Activated CD8-positive, alpha-beta T cell treated with anti-CD3 and anti-CD28 coated beads for 36 hours (primary cell): ENCODE results near the gene TMEM178B. TPM values are rescaled to one million over a fixed set of nuclear protein-coding genes. Genes with fewer than 3 reads are reported as not detected.

ENCODE experiments used
- ATAC-seq: fragments of 200-7000 bp; cut with Tn5 transposase; one replicate; pipeline ENCODE4 v1.10.0; 2021; ENCODE audit warnings: mild to moderate bottlenecking, moderate library complexity
- CTCF ChIA-PET: fragments of 350-600 bp; sonication (Branson Sonifier 250); formaldehyde crosslinking; loops from one replicate; lab custom pipeline; 2021; ENCODE audit warnings: antibody characterized with exemption; lab: Charles Lee
- POLR2A ChIA-PET: fragments of 350-600 bp; sonication (Branson Sonifier 250); formaldehyde crosslinking; loops from one replicate; lab custom pipeline; 2021; ENCODE audit warnings: antibody characterized with exemption; lab: Charles Lee
- DNase-seq: peaks from one replicate; pipeline ENCODE4 v3.0.0-alpha.2; 2020
- H3K27ac Mint-ChIP-seq: one replicate; pipeline ENCODE4 v1.8.0; 2021; ENCODE audit warnings: mild to moderate bottlenecking, mixed read lengths
- H3K27me3 Mint-ChIP-seq: one replicate; pipeline ENCODE4 v1.8.0; 2021; ENCODE audit warnings: mixed read lengths
- H3K36me3 Mint-ChIP-seq: one replicate; pipeline ENCODE4 v1.8.0; 2021; ENCODE audit warnings: low read depth, mixed read lengths
- H3K4me1 Mint-ChIP-seq: one replicate; pipeline ENCODE4 v1.8.0; 2021; ENCODE audit warnings: low read depth, mixed read lengths
- H3K4me3 Mint-ChIP-seq: one replicate; pipeline ENCODE4 v1.8.0; 2021; ENCODE audit warnings: mild to moderate bottlenecking, moderate library complexity, mixed read lengths
- H3K9me3 Mint-ChIP-seq: one replicate; pipeline ENCODE4 v1.8.0; 2021; ENCODE audit warnings: mixed read lengths
- intact Hi-C: fragments of 100-400 bp; cut with micrococcal nuclease; formaldehyde crosslinking; loops from one replicate; pipeline ENCODE4 v1.10.0; 2022
- total RNA-seq, 2 experiments: library from RNA; stranded (reverse); gene quantifications; one replicate each; pipeline ENCODE4 v1.2.3, GENCODE V29; 2021
- TF ChIP-seq, protein P1 (sequence below): fragments of 200-600 bp; IDR thresholded peaks from one replicate; pipeline ENCODE4 v1.8.0; 2022; ENCODE audit warnings: antibody characterized with exemption, mild to moderate bottlenecking

Gene TMEM178B
- total RNA-seq, 2 experiments from 2014 or later: 0.34 to 1.1 TPM

DNA sequence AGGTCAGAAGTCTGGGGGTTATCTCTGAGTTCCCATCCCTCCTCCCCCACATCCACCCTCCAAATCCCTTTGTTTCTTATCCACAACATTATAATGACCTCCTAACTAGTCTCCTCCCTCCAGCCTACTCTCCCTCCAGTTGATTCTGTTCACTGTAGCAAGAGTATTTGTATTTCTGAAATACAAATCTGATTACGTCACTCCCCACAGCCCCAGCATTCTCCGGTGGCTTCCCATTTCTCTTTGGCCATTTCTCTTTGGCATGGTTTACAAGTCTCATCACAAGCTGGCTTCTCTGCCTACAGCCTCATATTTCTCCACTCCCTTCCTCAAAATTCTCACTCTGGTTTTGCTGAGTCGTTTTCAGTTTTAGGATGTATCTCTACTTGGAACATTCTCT lies 34.5 kb upstream of the TMEM178B start:
- ChIA-PET POLR2A (no interaction called here), CTCF (interaction anchor here (0.6 kb wide), 2 partner anchors 56 to 466 kb away, joined by 3 read pairs; no protein-coding TSS in a partner anchor)
- Mint-ChIP-seq H3K27ac (no peak overlapping the region), H3K27me3 (peaks cover 12% of the 10 kb centered on the region), H3K36me3 (no peaks in the 10 kb centered on the region), H3K9me3 (no peaks in the 10 kb centered on the region), H3K4me3 (no peak overlapping the region), H3K4me1 (no peaks in the 10 kb centered on the region)
- intact Hi-C loops: no loop called here
- no peak for DNase-seq
- TF ChIP-seq, protein P1, sequence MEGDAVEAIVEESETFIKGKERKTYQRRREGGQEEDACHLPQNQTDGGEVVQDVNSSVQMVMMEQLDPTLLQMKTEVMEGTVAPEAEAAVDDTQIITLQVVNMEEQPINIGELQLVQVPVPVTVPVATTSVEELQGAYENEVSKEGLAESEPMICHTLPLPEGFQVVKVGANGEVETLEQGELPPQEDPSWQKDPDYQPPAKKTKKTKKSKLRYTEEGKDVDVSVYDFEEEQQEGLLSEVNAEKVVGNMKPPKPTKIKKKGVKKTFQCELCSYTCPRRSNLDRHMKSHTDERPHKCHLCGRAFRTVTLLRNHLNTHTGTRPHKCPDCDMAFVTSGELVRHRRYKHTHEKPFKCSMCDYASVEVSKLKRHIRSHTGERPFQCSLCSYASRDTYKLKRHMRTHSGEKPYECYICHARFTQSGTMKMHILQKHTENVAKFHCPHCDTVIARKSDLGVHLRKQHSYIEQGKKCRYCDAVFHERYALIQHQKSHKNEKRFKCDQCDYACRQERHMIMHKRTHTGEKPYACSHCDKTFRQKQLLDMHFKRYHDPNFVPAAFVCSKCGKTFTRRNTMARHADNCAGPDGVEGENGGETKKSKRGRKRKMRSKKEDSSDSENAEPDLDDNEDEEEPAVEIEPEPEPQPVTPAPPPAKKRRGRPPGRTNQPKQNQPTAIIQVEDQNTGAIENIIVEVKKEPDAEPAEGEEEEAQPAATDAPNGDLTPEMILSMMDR: no peak
- ATAC-seq: no peak

DNA sequence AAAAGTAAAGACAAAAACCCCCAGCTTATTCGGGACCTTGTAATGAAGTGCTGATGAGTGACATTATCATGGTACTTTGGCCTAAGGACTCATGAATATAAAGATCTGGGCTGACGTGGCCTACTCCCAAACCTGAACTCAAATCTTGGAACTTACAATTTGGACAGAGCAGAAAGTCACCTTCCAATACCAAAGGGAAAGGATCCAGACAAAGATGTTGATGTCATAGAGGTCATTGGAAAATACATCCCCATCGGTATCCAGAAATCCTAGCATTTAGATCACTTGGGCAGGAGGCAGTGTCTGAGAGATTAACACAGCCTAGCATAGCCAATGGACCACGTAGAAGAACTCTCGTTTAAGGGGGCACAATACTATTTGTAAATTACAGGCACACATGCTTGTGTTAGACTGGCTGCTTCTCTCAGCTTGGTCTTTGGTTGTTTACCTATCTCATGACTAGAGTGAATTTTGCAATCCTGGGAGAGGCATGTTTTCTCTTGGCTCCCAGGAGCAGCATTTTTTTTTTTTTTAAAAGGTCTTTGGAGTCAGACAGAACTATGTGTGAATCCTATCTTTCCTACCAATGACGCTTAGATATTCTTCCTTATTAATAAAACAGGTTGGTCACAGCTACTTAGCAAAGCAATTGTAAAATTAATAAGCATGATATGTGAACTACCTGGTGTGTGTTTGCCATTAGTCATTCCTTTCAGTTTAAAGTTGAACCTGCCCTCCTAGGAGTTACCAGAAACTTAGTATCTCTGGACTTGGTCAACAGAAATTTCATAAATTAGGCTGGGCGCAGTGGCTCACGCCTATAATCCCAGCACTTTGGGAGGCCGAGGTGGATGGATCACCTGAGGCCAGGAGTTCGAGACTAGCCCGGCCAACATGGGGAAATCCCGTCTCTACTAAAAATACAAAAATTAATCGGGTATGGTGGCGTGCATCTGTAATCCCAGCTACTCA lies 31.4 kb upstream of the TMEM178B start:
- ChIA-PET POLR2A (interaction anchor here (0.6 kb wide), 1 partner anchor 11 kb away, joined by 3 read pairs; no protein-coding TSS in a partner anchor), CTCF (no interaction called here)
- ATAC-seq (no peak), DNase-seq (no peak)
- Mint-ChIP-seq H3K36me3 (no peaks in the 10 kb centered on the region), H3K9me3 (no peaks in the 10 kb centered on the region), H3K27me3 (peaks cover 20% of the 10 kb centered on the region), H3K27ac (no peak overlapping the region), H3K4me3 (no peak overlapping the region), H3K4me1 (no peaks in the 10 kb centered on the region)
- TF ChIP-seq, protein P1: no peak
- intact Hi-C loops: no loop called here

DNA sequence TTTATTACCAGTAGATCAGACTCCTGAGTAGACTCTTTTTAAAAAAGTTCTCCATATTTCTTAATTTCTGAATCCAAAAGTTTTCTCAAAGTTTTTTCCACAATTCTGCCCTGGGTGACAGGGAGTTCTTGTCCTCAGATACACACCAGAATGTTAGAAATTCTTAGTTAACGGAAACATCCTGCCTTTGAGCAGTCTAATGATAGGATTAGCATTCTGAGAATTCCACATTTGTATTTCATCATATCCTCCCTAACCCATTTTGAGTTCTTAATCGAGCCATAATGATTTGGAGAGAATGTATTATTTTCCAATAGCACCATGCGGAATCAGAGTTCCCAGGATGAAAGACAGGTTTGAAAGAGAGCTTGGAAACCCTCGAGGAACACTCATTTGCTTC lies 30.2 kb upstream of the TMEM178B start:
- Mint-ChIP-seq H3K36me3 (no peaks in the 10 kb centered on the region), H3K9me3 (no peaks in the 10 kb centered on the region), H3K4me1 (no peaks in the 10 kb centered on the region), H3K4me3 (no peak overlapping the region), H3K27ac (no peak overlapping the region), H3K27me3 (peaks cover 20% of the 10 kb centered on the region)
- ChIA-PET CTCF (no interaction called here), POLR2A (no interaction called here)
- ATAC-seq (no peak), DNase-seq (no peak)
- TF ChIP-seq, protein P1: no peak
- intact Hi-C loops: no loop called here

DNA sequence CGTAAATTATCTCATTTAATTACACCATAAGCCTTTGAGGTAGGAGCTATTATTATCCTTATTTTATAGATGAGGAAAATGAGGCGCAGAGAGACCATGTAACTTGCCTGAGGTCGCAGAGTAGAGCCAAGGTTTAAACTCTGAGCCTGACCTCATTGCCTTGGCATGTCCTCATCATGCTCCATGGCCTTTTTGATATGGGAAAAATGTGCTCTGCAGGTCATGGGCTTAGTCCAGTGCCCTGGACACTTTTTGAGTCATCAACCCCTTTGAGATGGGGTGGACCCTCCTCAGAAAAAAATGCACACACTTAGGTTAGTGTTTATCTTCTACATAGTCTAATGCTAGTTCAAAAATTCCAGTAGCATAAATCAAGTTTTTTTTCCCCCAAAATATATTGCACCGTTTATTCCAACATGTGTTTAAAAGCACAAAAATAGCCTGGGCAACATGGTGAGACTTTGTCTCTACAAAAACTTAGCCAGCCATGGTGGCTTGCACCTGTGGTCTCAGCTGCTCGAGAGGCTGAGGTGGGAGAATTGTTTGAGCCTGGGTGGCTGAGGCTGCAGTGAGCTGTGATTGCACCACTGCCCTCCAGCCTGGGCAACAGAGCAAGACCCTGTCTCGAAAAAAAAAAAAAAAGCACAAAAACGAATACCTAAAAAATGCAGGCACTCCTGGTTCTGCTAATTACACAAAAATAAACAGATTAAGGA lies 28.6 kb upstream of the TMEM178B start:
- no peak for DNase-seq
- Mint-ChIP-seq H3K36me3 (no peaks in the 10 kb centered on the region), H3K27ac (no peak overlapping the region), H3K4me3 (no peak overlapping the region), H3K27me3 (peaks cover 16% of the 10 kb centered on the region), H3K9me3 (no peaks in the 10 kb centered on the region), H3K4me1 (no peaks in the 10 kb centered on the region)
- ATAC-seq: no peak
- POLR2A ChIA-PET: no interaction called here
- intact Hi-C loops: no loop called here
- TF ChIP-seq, protein P1: no peak
- CTCF ChIA-PET: no interaction called here
